GM23338 (cell line): Measurements from ENCODE around the gene SERPINB12. TPM values are rescaled to one million over a fixed set of nuclear protein-coding genes. Genes with fewer than 3 reads are reported as not detected.

Experiments used
- ATAC-seq: fragments of 200-7000 bp; cut with Tn5 transposase; 3 replicates; pipeline ENCODE4 v1.9.1; 2020
- DNase-seq: peaks from one replicate; pipeline ENCODE4 v3.0.0-alpha.2; 2015; ENCODE audit warnings: low spot score
- H2AFZ ChIP-seq: fragments of 200-600 bp; sonication (generic); 2 replicates; pipeline ENCODE4 v1.8.0; 2016; ENCODE audit warnings: antibody characterized with exemption, mild to moderate bottlenecking, moderate library complexity
- H3F3A ChIP-seq: fragments of 200-600 bp; sonication (generic); replicated peaks from 2 replicates; pipeline ENCODE4 v1.8.0; 2017; ENCODE audit warnings: antibody characterized with exemption, mixed run types, low read depth
- H3K27ac ChIP-seq: fragments of 200-600 bp; sonication (generic); 2 replicates; pipeline ENCODE4 v1.6.1; 2016; ENCODE audit warnings: low read depth
- H3K27me3 ChIP-seq: fragments of 200-600 bp; sonication (generic); 2 replicates; pipeline ENCODE4 v1.8.0; 2016; ENCODE audit warnings: mild to moderate bottlenecking, mixed run types, moderate library complexity; ENCODE audit not compliant: insufficient read depth
- H3K36me3 ChIP-seq: fragments of 200-600 bp; sonication (generic); 2 replicates; pipeline ENCODE4 v1.8.0; 2016; ENCODE audit warnings: mild to moderate bottlenecking; ENCODE audit not compliant: insufficient read depth
- H3K4me1 ChIP-seq: fragments of 200-600 bp; sonication (generic); 2 replicates; pipeline ENCODE4 v1.8.0; 2016; ENCODE audit warnings: mild to moderate bottlenecking, moderate library complexity; ENCODE audit not compliant: insufficient read depth
- H3K4me2 ChIP-seq: fragments of 200-600 bp; sonication (generic); 2 replicates; pipeline ENCODE4 v1.7.1; 2017; ENCODE audit warnings: mixed run types
- H3K4me3 ChIP-seq: fragments of 200-600 bp; sonication (generic); 2 replicates; pipeline ENCODE4 v1.6.1; 2016; ENCODE audit warnings: mixed run types
- H3K79me2 ChIP-seq: fragments of 200-600 bp; sonication (generic); replicated peaks from 2 replicates; pipeline ENCODE4 v1.8.0; 2017; ENCODE audit warnings: mild to moderate bottlenecking; ENCODE audit not compliant: insufficient read depth
- H3K9me2 ChIP-seq: fragments of 200-600 bp; sonication (generic); 2 replicates; pipeline ENCODE4 v1.8.0; 2017; ENCODE audit not compliant: insufficient read depth
- H4K20me1 ChIP-seq: fragments of 200-600 bp; sonication (generic); replicated peaks from 2 replicates; pipeline ENCODE4 v1.8.0; 2017; ENCODE audit warnings: mild to moderate bottlenecking; ENCODE audit not compliant: insufficient read depth
- H3K27ac Mint-ChIP-seq: 2 replicates; pipeline ENCODE4 v1.8.0; 2020; ENCODE audit warnings: inconsistent platforms, mild to moderate bottlenecking, moderate library complexity, mixed read lengths
- H3K27me3 Mint-ChIP-seq: 3 replicates; pipeline ENCODE4 v1.8.0; 2022; ENCODE audit warnings: low read depth, mild to moderate bottlenecking, moderate library complexity, mixed read lengths, inconsistent platforms; ENCODE audit not compliant: insufficient read depth, poor library complexity
- H3K36me3 Mint-ChIP-seq: 3 replicates; pipeline ENCODE4 v1.8.0; 2021; ENCODE audit warnings: low read depth, mild to moderate bottlenecking, inconsistent platforms, moderate library complexity, mixed read lengths
- H3K4me1 Mint-ChIP-seq: 3 replicates; pipeline ENCODE4 v1.8.0; 2020; ENCODE audit warnings: mild to moderate bottlenecking, inconsistent platforms, mixed read lengths
- H3K4me3 Mint-ChIP-seq: 3 replicates; pipeline ENCODE4 v1.8.0; 2021; ENCODE audit warnings: moderate library complexity, mild to moderate bottlenecking, inconsistent platforms, mixed read lengths
- H3K9me3 Mint-ChIP-seq: 3 replicates; pipeline ENCODE4 v1.8.0; 2020; ENCODE audit warnings: moderate library complexity, mild to moderate bottlenecking, inconsistent platforms, mixed read lengths
- CREB1 ChIP-seq: fragments of 250-450 bp; sonication (Bioruptor Pico); IDR thresholded peaks from 2 replicates; pipeline ENCODE4 v1.5.0; 2020; ENCODE audit warnings: low read depth, mild to moderate bottlenecking, moderate library complexity
- CTCF ChIP-seq, 2 experiments: fragments of 200-600 bp in 1 of 2; sonication (generic) in 1 of 2; conservative IDR thresholded peaks; 2 replicates each; pipeline versions ENCODE4 v1.5.1 to v1.6.1; 2016 to 2017; ENCODE audit warnings: antibody characterized with exemption in 2 of 2, low read depth in 2 of 2, mild to moderate bottlenecking in 2 of 2, moderate library complexity in 1 of 2
- ETS1 ChIP-seq: IDR thresholded peaks from 2 replicates; pipeline ENCODE4 v1.6.1; 2016; ENCODE audit warnings: antibody characterized with exemption
- EZH2 ChIP-seq: fragments of 200-600 bp; sonication (generic); IDR thresholded peaks from one replicate; pipeline ENCODE4 v1.8.0; 2017; ENCODE audit warnings: antibody characterized with exemption, mild to moderate bottlenecking, low read depth; ENCODE audit not compliant: unreplicated experiment
- EZH2phosphoT487 ChIP-seq: fragments of 200-600 bp; sonication (generic); IDR thresholded peaks from one replicate; pipeline ENCODE4 v1.8.1; 2018; ENCODE audit warnings: antibody characterized with exemption; ENCODE audit not compliant: unreplicated experiment
- JUNB ChIP-seq: IDR thresholded peaks from one replicate; pipeline ENCODE4 v1.6.1; 2016; ENCODE audit warnings: antibody characterized with exemption; ENCODE audit not compliant: unreplicated experiment
- NANOG ChIP-seq: IDR thresholded peaks from 2 replicates; pipeline ENCODE4 v1.6.1; 2016; ENCODE audit warnings: antibody characterized with exemption, borderline replicate concordance
- POLR2AphosphoS5 ChIP-seq: IDR thresholded peaks from 2 replicates; pipeline ENCODE4 v1.6.1; 2016; ENCODE audit warnings: antibody characterized with exemption, low read depth
- REST ChIP-seq: IDR thresholded peaks from one replicate; pipeline ENCODE4 v1.6.1; 2018; ENCODE audit warnings: antibody characterized with exemption; ENCODE audit not compliant: unreplicated experiment
- STAT1 ChIP-seq: IDR thresholded peaks from one replicate; pipeline ENCODE4 v1.6.1; 2016; ENCODE audit warnings: antibody characterized with exemption; ENCODE audit not compliant: unreplicated experiment
- ZNF114 ChIP-seq: fragments of 250-450 bp; sonication (Bioruptor Pico); IDR thresholded peaks from 2 replicates; pipeline ENCODE4 v1.5.0; 2020; ENCODE audit warnings: mild to moderate bottlenecking, moderate library complexity
- ZNF331 ChIP-seq: fragments of 250-450 bp; sonication (Bioruptor Pico); IDR thresholded peaks from 2 replicates; pipeline ENCODE4 v1.5.0; 2020; ENCODE audit warnings: low read depth, mild to moderate bottlenecking, moderate library complexity
- ZNF462 ChIP-seq: fragments of 250-450 bp; sonication (Bioruptor Pico); IDR thresholded peaks from 2 replicates; pipeline ENCODE4 v1.5.0; 2020; ENCODE audit warnings: mild to moderate bottlenecking, moderate library complexity
- polyA plus RNA-seq: library from polyadenylated mRNA; unstranded; fragments of >200 nt; fragmentation: Nextera tagmentation; extraction: Ambion mirVana; gene quantifications from 2 replicates; pipeline ENCODE4 v1.2.1, GENCODE V29; 2016
- total RNA-seq: library from RNA; depleted of rRNA; stranded (reverse); fragments of >200 nt; shearing (Covaris generic); gene quantifications from 2 replicates; pipeline ENCODE4 v1.2.3, GENCODE V29; 2014

The SERPINB12 gene
- total and polyA plus RNA-seq, 2 experiments from 2014 or later: not detected

- Histone ChIP-seq H2AFZ (no peak overlapping the region), H3K9me2 (no peaks in the 10 kb centered on the region), H3K27me3 (no peaks in the 10 kb centered on the region), H3K36me3 (no peaks in the 10 kb centered on the region), H3K79me2 (no peaks in the 10 kb centered on the region), H3K4me3 (no peak overlapping the region), H3F3A (no peaks in the 10 kb centered on the region), H3K4me1 (no peaks in the 10 kb centered on the region), H3K27ac (no peak overlapping the region), H4K20me1 (no peaks in the 10 kb centered on the region), H3K4me2 (no peak overlapping the region)
- DNase-seq (no peak), ATAC-seq (no peak)
- TF ChIP-seq REST (no peak), NANOG (no peak), EZH2phosphoT487 (no peak), CTCF (conservative IDR thresholded peaks at IDR 0.05; ENCODE audit: low read depth in 2 of 2) (no peak), ZNF114 (CRISPR knock-in tag) (no peak), STAT1 (no peak), ETS1 (no peak), ZNF462 (CRISPR knock-in tag) (no peak), POLR2AphosphoS5 (no peak), CREB1 (CRISPR knock-in tag) (no peak), EZH2 (no peak), ZNF331 (CRISPR knock-in tag) (no peak), JUNB (no peak)
- H3K36me3 Mint-ChIP-seq: no peaks in the 10 kb centered on the region
- H3K9me3 Mint-ChIP-seq: no peaks in the 10 kb centered on the region
- H3K4me1 Mint-ChIP-seq: 0 out of 3 replicates have a peak, but pooled peaks cover 2% of the 10 kb centered on the region
- no peak overlapping the region for H3K27ac Mint-ChIP-seq
- H3K27me3 Mint-ChIP-seq: no peaks in the 10 kb centered on the region
- H3K4me3 Mint-ChIP-seq: no peak overlapping the region
Observed at GRCh38 chr18:63567825-63568224, 25.7 kb downstream of the SERPINB12 start.
